Colon (tissue), 2 donors: Measurements from ENCODE around the gene C2CD4B.
A peak's percentile ranks its signal among the peaks of the same experiment; 100 is the strongest.

Source experiments
- FAIRE-seq: peaks from 2 replicates; lab custom pipeline; 2012; peaks lifted over from hg19 to GRCh38; lab: Jason Lieb, UNC
- donor health status: control.
- donor health status: control.

The C2CD4B gene

DNA sequence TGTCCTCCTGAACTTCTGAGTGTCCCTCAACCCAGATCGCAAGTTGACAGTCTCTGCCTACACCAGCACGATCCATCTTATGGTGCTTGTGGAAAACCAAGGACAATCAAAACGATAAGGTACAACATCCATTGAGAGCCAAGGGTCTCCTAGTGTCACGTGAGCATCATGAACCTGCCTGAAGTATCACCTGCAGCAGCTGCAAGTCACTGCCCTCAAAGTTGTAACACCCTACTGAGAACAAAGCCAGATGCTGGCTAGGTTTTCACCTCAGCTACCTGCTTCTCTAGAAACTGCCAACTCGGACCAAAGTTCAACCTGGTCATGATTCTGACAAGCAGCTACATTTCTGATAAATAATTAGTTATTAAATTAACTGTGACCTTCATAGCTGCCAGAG is 17.5 kb downstream of the C2CD4B start:
- FAIRE-seq: no peak

DNA sequence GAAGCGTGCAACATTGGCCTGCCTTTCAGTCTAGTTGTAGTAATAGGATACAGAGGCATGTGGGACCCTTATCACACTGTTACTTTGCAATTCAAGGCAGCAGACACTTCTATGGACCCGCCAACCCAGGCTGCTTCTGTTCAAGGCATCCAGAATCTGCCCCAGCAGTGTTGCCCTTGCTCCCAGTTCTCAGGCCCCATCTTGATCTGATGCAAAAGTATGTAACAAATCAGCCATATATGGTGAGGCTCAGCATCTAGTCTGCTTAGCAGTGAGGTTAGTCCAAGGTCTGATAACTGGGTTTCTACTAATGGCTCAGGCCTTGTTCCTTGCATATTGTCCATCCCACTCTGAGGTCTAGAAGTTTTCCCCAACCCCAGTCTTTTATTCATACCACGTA is 17.9 kb downstream of the C2CD4B start:
- FAIRE-seq: no peak

DNA sequence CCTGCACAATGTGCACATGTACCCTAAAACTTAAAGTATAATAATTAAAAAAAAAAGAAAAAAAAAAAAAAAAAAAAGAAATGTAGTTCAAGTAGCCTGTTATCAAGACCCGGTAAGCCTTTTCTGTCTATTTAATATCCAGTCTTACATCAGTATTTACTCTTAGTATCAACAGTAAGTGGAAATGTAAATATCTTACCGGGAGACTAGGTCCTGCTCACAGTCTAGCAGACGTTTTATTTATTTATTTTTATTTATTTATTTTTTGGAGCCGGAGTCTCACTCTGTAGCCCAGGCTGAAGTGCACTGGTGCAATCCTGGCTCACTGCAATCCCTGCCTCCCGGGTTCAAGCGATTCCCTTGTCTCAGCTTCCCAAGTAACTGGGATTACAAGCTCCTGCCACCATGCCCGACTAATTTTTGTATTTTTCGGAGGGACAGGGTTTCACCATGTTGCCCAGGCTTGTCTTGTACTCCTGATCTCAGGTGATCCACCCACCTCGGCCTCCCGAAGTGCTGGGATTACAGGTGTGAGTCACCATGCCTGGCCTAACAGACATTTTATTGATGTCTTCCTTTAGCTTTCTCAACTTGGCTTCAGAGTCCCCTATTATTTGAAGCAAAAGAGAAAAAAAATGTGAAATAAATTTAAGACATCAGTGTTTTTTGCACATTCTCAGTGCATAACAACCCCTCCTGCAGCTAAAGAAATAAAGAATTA is 19.9 kb downstream of the C2CD4B start:
- no peak for FAIRE-seq

DNA sequence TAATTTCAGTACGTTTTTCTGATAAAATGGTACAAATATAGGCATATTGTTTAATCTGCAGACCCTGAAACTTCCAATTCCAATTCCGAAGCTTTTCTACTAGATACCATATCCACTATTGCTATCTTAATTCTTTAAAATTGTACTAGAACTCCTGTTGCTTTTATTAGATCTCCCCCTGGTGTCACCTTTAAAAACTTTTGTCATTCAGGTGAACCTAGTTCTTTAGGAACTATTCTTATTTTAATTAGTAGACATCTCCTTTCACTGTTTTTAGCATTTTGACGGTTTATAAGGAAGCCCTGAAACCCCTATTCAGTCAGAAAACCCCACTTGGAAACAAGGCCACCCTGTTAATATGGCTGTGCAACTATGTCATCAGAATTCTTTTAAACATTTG is 22.3 kb downstream of the C2CD4B start:
- FAIRE-seq: no peak

DNA sequence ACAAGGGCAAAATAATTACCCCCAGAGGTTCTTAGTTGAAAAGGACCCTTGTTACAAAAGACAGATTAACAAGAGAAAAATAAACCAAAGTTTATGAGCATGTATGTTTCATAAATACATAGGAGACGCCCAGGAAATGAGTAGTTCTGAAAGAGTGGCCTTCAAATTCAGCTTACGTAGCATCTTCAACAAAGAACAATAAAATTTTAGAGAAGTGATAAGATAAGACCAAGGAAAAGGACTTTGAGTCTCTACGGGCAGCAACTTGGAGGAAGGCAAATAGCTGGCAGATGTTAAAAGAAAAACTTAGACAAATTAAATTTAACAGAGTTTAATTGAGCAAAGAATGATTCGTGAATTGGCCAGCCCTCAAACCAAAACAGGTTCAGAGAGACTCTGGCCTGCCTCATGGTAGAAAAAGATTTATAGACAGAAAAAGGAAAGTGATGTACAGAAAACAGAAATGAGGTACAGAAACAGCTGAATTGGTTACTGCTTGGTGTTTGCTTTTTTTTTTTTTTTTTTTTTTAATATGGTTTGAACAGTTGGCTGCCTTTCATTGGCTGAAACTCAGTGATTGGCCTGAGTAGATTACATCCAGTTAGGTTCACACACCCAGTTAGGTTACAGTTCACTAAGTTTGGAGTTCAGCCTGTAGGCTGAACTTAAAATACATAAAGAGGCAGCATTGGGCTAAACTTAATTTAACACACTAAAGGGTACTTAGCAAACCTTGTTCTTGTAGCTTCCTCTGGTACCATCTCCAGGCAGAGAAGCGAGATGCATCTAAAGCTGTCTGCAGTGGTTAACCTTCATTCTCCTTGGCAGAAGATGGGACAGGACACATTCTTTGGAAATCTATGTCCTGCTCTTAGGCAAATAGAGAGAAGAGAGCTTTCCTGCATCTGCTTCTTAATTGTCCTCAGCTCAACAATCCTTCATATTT is 23.2 kb downstream of the C2CD4B start:
- FAIRE-seq: peak; percentile 91

DNA sequence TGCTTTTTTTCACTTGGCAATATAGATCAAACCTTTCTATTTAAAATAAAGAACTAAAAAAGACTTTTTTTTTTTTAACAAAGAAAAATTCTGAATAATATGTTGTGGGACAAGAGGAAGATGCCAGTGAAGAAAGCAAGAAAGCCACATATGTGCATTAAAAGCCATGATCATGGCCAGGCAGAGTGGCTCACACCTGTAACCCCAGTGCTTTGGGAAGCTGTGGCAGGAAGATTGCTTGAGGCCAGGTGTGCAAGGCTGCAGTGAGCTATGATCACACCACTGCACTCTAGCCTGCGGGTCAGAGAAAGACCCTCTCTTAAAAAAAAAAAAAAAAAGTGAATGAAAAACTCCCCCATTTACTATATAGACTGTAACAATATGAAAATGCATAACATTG is 23.9 kb downstream of the C2CD4B start:
- FAIRE-seq: no peak

DNA sequence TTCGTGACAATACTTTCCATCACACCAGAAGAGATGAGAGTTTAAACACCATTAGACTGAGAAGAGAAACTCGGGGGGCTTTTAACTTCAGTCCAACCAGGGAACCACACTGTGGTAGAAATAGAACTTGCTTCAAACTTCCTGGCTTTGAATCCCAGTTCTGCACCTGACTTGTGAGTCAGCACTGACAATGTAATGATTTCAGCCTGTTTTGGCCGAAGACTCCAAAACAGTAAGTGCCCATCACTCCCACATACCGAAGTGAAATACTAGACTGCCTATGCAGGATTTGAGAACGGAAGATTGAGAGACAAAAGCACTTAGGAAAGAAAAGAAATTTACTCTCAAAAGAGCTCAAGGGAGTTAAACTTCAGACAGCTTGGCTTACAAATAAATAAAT is 27.0 kb downstream of the C2CD4B start:
- FAIRE-seq: no peak

DNA sequence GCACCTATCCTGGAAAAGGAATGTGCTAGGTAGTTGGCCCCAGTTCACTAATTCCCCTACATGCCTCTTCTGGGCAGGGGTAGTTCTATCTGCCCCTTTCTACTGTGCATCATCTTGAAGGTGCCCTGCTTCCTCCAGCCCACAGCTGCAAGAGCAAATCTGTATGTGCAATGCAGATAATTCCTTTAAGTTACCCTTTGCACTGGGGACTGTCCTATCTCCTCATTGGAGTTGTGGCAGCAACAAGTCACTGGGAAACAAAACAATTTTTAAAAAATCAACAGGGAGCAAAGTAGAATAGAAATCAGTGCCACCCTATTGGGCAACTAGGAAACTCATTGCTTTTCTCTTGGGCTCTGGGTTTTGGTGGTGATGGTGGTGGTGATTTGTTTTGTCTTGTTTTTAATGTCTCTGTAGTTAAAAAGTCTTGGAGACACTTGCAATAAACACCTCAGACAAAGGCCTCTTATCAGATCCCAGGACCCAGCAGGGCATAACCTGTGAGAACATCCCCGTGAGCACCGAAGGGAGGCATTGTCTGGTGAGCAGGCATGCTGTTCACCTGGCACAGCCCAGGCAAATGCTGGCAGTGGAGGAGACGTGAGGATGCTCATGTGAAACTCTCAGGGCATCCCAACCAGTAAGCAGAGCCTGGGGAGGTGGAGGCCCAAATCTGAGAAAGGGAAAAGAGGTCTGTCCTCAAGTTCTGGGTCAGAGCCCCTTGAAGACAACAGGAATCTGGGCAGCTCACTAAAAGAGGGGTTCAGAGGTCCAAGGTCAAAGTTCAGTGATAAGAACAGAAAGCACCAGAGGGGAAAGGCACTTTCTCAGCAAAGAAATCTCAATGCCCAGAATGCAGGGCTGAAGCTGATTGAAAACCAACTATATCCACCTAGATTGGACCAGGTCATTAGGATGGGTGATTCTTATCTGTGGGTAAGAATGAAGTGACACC is 27.9 kb downstream of the C2CD4B start:
- FAIRE-seq: no peak

DNA sequence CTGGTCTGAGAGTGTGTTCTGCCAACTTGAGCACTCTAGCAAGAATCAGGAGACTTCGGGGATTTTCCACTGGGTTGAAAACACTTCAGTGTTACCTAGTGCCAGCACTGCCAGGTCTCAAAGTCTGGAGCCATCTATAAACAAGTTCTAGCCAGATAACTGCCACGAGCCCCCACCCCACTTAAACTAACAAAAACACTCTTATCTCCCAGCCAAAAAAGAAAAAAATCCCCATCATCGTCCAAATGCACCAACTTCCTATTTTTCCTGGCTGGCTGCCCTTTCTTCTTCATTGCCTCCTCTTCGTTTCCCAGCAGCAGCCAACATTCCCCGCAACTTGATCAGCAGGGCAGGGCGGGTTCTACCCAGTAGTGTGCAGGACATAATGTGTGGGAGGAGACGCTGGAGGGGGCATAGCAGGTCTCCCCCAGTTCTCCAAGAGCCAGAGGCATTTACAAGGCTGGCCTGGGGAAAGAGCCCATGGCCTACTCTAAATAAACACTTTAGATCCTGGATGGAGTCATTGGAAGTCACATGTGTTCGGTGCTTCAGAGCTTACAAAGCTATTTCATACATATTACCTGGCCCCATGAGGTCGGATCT is 29.5 kb downstream of the C2CD4B start:
- no peak for FAIRE-seq

DNA sequence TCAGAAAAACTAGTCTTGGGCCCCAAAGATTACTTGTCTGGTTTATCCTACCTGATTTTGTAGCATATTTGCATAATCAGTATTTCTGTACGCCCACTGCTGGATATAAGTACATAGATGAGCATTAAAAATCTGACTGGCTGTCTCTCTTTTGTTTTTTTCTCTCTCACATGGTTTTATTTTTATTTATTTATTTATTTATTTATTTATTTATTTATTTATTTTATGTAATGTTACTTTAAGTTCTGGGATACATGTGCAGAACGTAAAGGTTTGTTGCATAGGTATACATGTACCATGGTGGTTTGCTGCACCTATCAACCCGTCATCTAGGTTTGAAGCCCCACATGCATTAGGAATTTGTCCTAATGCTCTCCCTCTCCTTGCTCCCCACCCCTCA is 31.9 kb downstream of the C2CD4B start:
- no peak for FAIRE-seq

DNA sequence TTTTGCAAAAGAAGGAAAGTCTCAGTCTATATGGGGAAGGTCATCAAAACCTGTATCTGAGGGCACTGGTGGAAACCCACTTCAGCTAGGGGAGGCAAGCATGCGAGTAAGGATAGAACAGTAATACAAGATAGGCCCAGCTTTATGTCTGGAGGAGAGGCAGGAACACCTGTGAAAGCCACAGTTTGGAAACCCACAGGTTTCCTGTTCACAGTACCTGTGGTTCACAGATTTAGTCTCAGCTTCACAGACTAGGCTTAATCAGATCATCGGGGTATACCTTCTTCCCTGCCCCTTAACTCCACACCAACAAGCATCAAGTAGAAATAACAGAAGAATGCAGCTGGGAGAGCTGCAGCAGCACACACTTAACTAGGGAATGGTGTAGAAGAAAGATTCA is 36.2 kb downstream of the C2CD4B start:
- FAIRE-seq: no peak

DNA sequence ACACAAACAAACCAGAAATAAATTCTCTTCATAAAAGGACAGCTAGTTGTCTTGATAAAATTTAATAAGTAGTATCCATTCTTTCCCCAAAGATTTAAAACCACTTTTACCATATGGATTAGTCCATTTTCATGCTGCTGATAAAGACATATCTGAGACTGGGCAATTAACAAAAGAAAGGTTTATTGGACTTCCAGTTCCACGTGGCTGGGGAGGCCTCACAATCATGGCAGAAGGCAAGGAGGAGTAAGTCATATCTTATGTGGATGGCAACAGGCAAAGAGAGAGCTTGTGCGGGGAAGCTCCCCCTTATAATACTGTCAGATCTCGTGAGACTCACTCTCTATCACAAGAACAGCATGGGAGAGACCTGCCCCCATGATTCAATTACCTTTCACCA is 38.7 kb downstream of the C2CD4B start:
- no peak for FAIRE-seq

DNA sequence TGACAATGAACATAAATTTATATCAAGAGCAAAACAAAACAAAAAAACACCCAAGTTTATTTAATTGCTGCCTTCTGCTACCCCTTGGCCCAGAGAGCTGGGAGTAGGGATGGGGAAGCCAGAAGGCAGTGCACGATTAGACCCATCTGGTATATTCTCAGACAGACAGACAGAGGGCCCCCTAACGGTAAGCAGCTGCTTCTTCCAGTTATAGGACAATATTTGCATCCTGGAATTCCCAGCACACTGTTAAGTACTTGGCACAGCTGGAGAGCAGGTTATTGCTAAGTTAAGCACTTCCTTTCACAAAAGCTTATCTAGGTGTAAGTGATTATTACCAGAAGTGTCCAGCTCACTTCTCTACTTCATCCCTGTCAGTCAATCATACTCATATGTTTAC is 39.3 kb downstream of the C2CD4B start:
- no peak for FAIRE-seq

DNA sequence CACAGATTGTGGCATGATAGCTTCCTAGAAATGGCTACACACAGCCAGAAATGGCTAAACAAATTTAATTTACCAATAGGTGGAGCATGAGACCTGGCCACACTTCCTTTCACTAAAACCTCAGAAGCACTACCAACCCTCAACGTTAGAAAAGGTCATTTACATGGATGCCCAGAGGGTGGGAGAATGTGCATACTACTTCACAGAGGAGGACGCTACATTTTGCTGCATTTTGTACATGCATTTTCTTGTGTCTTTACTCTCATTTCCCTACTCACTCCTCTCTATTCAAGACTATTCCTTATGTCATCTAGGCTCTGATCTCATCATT is 40.1 kb downstream of the C2CD4B start:
- no peak for FAIRE-seq

DNA sequence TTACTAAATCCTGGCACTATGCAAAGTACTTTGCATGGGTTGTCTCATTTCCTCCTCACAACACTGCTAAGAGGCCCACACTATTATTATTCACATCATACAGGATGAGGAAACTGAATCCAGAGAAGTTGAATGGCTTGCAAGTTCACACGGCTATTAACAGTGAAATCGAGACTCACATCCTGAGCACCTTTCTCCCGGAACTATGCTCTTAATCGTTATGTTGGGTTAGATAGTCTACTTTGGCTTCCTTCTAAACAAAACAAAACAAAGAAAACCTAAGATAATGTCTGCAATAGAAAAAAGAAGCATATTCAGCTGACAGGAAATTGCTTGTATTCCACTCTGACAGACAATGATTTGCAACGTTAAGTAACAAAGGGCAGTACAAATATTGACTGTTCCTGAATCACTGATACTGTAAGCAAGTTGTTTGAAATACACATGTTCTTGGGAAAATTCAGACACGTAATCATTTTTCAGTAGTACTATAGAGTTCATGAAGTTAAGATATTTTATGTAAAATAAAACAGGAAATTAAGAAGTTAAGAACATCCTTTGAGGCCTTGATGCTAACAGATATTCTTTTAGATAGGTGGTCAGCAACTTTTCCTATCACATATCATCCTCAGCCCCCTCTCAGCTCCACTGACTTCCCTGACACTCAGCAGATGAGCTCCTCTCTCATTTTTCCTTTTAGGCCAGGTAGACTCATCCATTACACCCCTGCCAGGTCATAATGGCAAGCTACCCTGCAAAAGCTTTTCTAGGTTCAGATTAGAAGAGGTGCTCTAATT is 40.7 kb downstream of the C2CD4B start:
- no peak for FAIRE-seq

DNA sequence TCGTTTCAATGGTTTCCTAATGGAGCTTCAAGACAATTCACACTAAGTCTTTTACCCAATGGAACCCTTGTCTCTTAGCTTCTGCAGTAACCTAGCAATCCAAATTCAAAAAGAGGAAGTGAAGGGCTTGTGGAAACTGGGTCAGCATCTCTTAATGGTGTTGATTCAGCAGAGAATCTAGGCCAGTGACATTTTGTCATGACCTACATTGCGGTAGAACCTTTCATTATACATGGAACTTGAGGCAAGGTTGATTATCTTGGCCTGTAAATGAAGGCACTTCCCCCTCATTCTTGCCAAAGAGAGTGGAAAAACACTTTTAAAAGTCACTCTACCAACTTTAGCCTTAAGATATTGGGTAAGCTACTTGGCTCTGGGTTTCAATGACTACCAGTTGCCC is 42.8 kb downstream of the C2CD4B start:
- no peak for FAIRE-seq

DNA sequence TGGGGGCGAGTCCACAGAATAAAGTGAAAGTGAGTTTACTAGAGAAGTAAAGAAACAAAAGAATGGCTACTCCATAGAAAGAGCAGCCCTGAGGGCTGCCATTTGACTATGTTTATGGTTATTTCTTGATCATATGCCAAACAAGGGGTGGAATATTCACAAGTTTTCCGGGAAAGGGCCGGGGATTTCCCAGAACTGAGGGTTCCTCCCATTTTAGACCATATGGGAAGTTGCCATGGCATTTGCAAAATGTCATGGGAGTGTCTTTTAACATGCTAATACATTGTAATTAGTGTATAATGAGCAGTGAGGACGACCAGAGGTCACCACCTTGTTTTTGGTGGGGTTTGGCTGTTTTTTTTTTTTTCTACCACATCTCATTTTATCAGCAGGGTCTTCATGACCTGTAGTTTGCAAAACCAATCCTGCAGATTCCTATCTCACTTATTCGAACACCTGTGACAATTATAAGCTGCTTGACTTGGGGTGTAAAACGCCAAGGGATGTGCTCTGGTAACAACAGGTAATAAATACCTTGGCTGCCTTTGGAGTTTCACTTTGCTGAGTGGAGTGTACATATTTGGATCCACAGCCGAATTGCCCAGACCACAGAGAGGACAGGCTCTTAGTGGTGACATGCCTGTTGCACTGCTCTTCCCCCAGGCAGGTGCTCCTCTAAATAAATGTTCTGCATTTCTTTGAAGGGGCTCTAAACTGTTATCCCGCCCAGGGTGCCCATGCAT is 43.6 kb downstream of the C2CD4B start:
- FAIRE-seq: no peak

DNA sequence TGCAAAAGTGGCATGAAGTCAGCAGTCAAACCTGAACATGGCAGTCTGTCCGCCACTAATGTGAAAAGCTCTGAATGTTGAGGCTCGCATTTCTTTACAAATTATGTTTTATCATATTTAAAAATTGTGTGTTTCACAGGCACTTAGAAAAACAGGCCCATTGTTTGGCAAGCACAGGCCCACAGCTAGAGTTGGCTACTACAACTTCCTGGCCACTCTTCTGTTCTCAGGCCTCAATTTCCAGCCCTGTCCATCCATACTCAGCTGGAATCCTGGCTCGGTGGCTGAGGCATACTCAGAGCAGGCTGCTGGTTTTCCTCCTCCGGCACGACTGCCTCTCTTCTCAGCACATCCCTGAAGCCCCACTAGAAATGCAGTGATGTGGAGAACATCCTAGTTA is 44.3 kb downstream of the C2CD4B start:
- FAIRE-seq: no peak

DNA sequence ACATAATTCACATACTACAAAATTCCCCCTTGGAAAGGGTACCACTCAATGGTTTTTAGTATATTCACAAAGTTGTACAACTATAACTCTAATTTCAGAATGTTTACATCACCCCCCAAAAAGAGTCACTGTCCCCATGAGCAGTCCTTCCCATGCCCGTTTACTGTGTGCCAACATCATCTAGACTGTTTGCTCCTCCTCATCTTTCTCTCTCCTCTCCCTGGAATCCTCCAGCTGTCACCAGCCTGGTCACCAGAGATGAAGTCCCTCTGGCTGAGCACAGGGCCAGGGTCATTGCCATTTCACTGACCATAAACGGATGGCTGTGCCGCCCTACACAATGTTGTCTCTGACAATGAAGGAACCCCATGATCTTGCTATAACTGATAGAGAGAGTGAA is 45.2 kb downstream of the C2CD4B start:
- FAIRE-seq: no peak

DNA sequence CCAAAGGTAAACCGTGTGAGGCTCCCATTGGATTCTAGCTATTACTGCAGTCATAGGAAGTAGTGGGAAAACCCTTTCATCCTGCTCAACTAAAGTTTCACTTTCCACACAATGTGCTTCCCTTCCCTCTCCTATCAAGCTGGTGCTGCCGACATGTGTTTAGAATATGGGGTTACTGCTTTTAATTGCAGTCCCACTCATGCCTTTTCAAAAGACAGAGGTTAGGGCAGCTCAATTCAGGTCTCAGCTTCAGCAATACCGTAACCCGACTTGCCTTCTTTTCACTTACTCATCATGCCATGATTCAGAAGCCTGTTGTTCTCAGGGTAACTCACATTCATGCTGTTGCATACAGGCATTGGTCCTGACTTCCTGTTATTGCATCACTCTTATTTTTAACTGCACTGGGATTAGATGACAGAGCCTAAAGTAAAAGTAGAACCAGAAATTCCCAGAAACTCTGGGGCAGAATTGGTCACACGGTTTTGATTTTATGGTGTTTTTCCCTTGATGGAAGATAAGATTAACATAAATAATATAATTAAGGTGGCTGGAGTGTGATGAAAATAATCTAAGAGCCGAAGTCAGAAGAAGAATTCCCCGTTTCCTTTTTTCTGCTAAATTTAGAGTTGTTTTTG is 45.7 kb downstream of the C2CD4B start:
- FAIRE-seq: no peak
